ENCODE results near the gene EIF3A. TPM values are rescaled to one million over a fixed set of nuclear protein-coding genes. Genes with fewer than 3 reads are reported as not detected.
A peak's percentile ranks its signal among the peaks of the same experiment; 100 is the strongest.
"Not testable (repeated sequence)": the region's sequence is repeated elsewhere in the genome, so short reads cannot be mapped to it uniquely, and the experiment has no call there.

Gene EIF3A
- polyA plus RNA-seq, 4 donors = 41.8 to 143 (median 52.8) TPM

GRCh38 chr10:119096641-119097415 is 16.2 kb upstream of the EIF3A start:
- 95% methylated on average over 12 of the region's 12 CpGs for WGBS, 3 donors
- not testable (repeated sequence) for H3K4me3 ChIP-seq (ENCODE audit: low read depth in 1 of 3, low read length in 3 of 3); H3K4me1 ChIP-seq (ENCODE audit: control insufficient read depth in 3 of 3, insufficient read depth in 2 of 3, low read depth in 1 of 3, low read length in 2 of 3); H3K36me3 ChIP-seq (ENCODE audit: control insufficient read depth in 3 of 3, insufficient read depth in 2 of 3, low read depth in 1 of 3, low read length in 3 of 3); H3K27ac ChIP-seq (ENCODE audit: low read depth in 1 of 3, low read length in 2 of 3); DNase-seq; FAIRE-seq; H3K27me3 ChIP-seq (ENCODE audit: control insufficient read depth in 3 of 3, insufficient read depth in 3 of 3, low read length in 3 of 3); H3K9me3 ChIP-seq (ENCODE audit: control insufficient read depth in 2 of 2, insufficient read depth in 1 of 2, low read depth in 1 of 2, low read length in 1 of 2)

GRCh38 chr10:119095640-119096039 is 15.0 kb upstream of the EIF3A start:
- Histone ChIP-seq H3K9me3 (ENCODE audit: control insufficient read depth in 2 of 2, insufficient read depth in 1 of 2, low read depth in 1 of 2, low read length in 1 of 2) (no peaks in the 10 kb centered on the region), H3K4me1 (ENCODE audit: control insufficient read depth in 3 of 3, insufficient read depth in 2 of 3, low read depth in 1 of 3, low read length in 2 of 3) (peaks cover 0 to 4% (median 3%) of the 10 kb centered on the region in 3 donors), H3K4me3 (ENCODE audit: low read depth in 1 of 3, low read length in 3 of 3) (no peak overlapping the region), H3K36me3 (ENCODE audit: control insufficient read depth in 3 of 3, insufficient read depth in 2 of 3, low read depth in 1 of 3, low read length in 3 of 3) (no peaks in the 10 kb centered on the region), H3K27ac (ENCODE audit: low read depth in 1 of 3, low read length in 2 of 3) (no peak overlapping the region), H3K27me3 (ENCODE audit: control insufficient read depth in 3 of 3, insufficient read depth in 3 of 3, low read length in 3 of 3) (peaks cover 0 to 3% (median 0%) of the 10 kb centered on the region in 3 donors)
- 63 to 87% (median 71%) methylated on average over 4 of the region's 4 CpGs for WGBS, 3 donors
- DNase-seq (no peak), FAIRE-seq (no peak)

- WGBS, 3 donors = 23 to 56% (median 42%) methylated on average over 5 of the region's 5 CpGs
- Histone ChIP-seq H3K27me3 (ENCODE audit: control insufficient read depth in 3 of 3, insufficient read depth in 3 of 3, low read length in 3 of 3) (peaks cover 0 to 3% (median 0%) of the 10 kb centered on the region in 3 donors), H3K27ac (ENCODE audit: low read depth in 1 of 3, low read length in 2 of 3) (peak overlapping the region in 2 of 3 donors; percentile 53 to 76), H3K9me3 (ENCODE audit: control insufficient read depth in 2 of 2, insufficient read depth in 1 of 2, low read depth in 1 of 2, low read length in 1 of 2) (no peaks in the 10 kb centered on the region), H3K36me3 (ENCODE audit: control insufficient read depth in 3 of 3, insufficient read depth in 2 of 3, low read depth in 1 of 3, low read length in 3 of 3) (no peaks in the 10 kb centered on the region), H3K4me3 (ENCODE audit: low read depth in 1 of 3, low read length in 3 of 3) (no peak overlapping the region), H3K4me1 (ENCODE audit: control insufficient read depth in 3 of 3, insufficient read depth in 2 of 3, low read depth in 1 of 3, low read length in 2 of 3) (no peaks in the 10 kb centered on the region)
- FAIRE-seq = no peak
- DNase-seq = peak in 1 of 2 donors; percentile 78
Measured at GRCh38 chr10:119090968-119091367, 10.4 kb upstream of the EIF3A start.

- Histone ChIP-seq H3K4me1 (ENCODE audit: control insufficient read depth in 3 of 3, insufficient read depth in 2 of 3, low read depth in 1 of 3, low read length in 2 of 3) (no peaks in the 10 kb centered on the region), H3K27ac (ENCODE audit: low read depth in 1 of 3, low read length in 2 of 3) (peak overlapping the region in 2 of 3 donors; percentile 53 to 76), H3K36me3 (ENCODE audit: control insufficient read depth in 3 of 3, insufficient read depth in 2 of 3, low read depth in 1 of 3, low read length in 3 of 3) (no peaks in the 10 kb centered on the region), H3K9me3 (ENCODE audit: control insufficient read depth in 2 of 2, insufficient read depth in 1 of 2, low read depth in 1 of 2, low read length in 1 of 2) (no peaks in the 10 kb centered on the region), H3K27me3 (ENCODE audit: control insufficient read depth in 3 of 3, insufficient read depth in 3 of 3, low read length in 3 of 3) (peaks cover 0 to 3% (median 0%) of the 10 kb centered on the region in 3 donors), H3K4me3 (ENCODE audit: low read depth in 1 of 3, low read length in 3 of 3) (no peak overlapping the region)
- 35 to 58% (median 42%) methylated on average over 13 of the region's 13 CpGs for WGBS, 3 donors
- DNase-seq (peak in 1 of 2 donors; percentile 73), FAIRE-seq (no peak)
Measured at GRCh38 chr10:119090026-119090795, 9.6 kb upstream of the EIF3A start.

- FAIRE-seq (no peak), DNase-seq (no peak)
- Histone ChIP-seq H3K36me3 (ENCODE audit: control insufficient read depth in 3 of 3, insufficient read depth in 2 of 3, low read depth in 1 of 3, low read length in 3 of 3) (no peaks in the 10 kb centered on the region), H3K27me3 (ENCODE audit: control insufficient read depth in 3 of 3, insufficient read depth in 3 of 3, low read length in 3 of 3) (peaks cover 0 to 2% (median 0%) of the 10 kb centered on the region in 3 donors), H3K27ac (ENCODE audit: low read depth in 1 of 3, low read length in 2 of 3) (no peak overlapping the region), H3K9me3 (ENCODE audit: control insufficient read depth in 2 of 2, insufficient read depth in 1 of 2, low read depth in 1 of 2, low read length in 1 of 2) (no peaks in the 10 kb centered on the region), H3K4me3 (ENCODE audit: low read depth in 1 of 3, low read length in 3 of 3) (no peak overlapping the region), H3K4me1 (ENCODE audit: control insufficient read depth in 3 of 3, insufficient read depth in 2 of 3, low read depth in 1 of 3, low read length in 2 of 3) (no peaks in the 10 kb centered on the region)
- WGBS, 3 donors = 59 to 70% (median 68%) methylated on average over 4 of the region's 4 CpGs
Measured at GRCh38 chr10:119087271-119087882, 6.8 kb upstream of the EIF3A start.

- Histone ChIP-seq H3K36me3 (ENCODE audit: control insufficient read depth in 3 of 3, insufficient read depth in 2 of 3, low read depth in 1 of 3, low read length in 3 of 3) (no peaks in the 10 kb centered on the region), H3K9me3 (ENCODE audit: control insufficient read depth in 2 of 2, insufficient read depth in 1 of 2, low read depth in 1 of 2, low read length in 1 of 2) (no peaks in the 10 kb centered on the region), H3K4me1 (ENCODE audit: control insufficient read depth in 3 of 3, insufficient read depth in 2 of 3, low read depth in 1 of 3, low read length in 2 of 3) (no peaks in the 10 kb centered on the region), H3K27ac (ENCODE audit: low read depth in 1 of 3, low read length in 2 of 3) (no peak overlapping the region), H3K4me3 (ENCODE audit: low read depth in 1 of 3, low read length in 3 of 3) (no peak overlapping the region), H3K27me3 (ENCODE audit: control insufficient read depth in 3 of 3, insufficient read depth in 3 of 3, low read length in 3 of 3) (no peaks in the 10 kb centered on the region)
- WGBS, 3 donors = 78 to 88% (median 79%) methylated on average over 11 of the region's 11 CpGs
- FAIRE-seq (no peak), DNase-seq (no peak)
Measured at GRCh38 chr10:119084896-119085295, 4.3 kb upstream of the EIF3A start.

- peak overlapping the region; percentile 91 to 99 (median 91) for H3K4me3 ChIP-seq (ENCODE audit: low read depth in 1 of 3, low read length in 3 of 3)
- H3K4me1 ChIP-seq (ENCODE audit: control insufficient read depth in 3 of 3, insufficient read depth in 2 of 3, low read depth in 1 of 3, low read length in 2 of 3) = peaks cover 1 to 7% (median 5%) of the 10 kb centered on the region in 3 donors
- FAIRE-seq (no peak), DNase-seq (peak; percentile 80 to 91)
- H3K9me3 ChIP-seq (ENCODE audit: control insufficient read depth in 2 of 2, insufficient read depth in 1 of 2, low read depth in 1 of 2, low read length in 1 of 2) = no peaks in the 10 kb centered on the region
- no peaks in the 10 kb centered on the region for H3K27me3 ChIP-seq (ENCODE audit: control insufficient read depth in 3 of 3, insufficient read depth in 3 of 3, low read length in 3 of 3)
- WGBS, 3 donors = 0% methylated on average over 35 to 48 of the region's 48 CpGs
- H3K36me3 ChIP-seq (ENCODE audit: control insufficient read depth in 3 of 3, insufficient read depth in 2 of 3, low read depth in 1 of 3, low read length in 3 of 3) = peaks cover 0 to 6% (median 0%) of the 10 kb centered on the region in 3 donors
- H3K27ac ChIP-seq (ENCODE audit: low read depth in 1 of 3, low read length in 2 of 3) = peak overlapping the region; percentile 97 to 99 (median 97)
Measured at GRCh38 chr10:119079599-119080520, 757 bp downstream of the EIF3A start.
